Astrocyte (in vitro differentiated cells and primary cell): ENCODE measurements around the gene PPP2R3A. TPM values are rescaled to one million over a fixed set of nuclear protein-coding genes. Genes with fewer than 3 reads are reported as not detected.

ENCODE experiments used
- DNase-seq: peaks from one replicate; pipeline ENCODE4 v3.0.0-alpha.2; 2010; ENCODE audit warnings: low read depth
- FAIRE-seq: peaks from 2 replicates; lab custom pipeline; 2011; peaks lifted over from hg19 to GRCh38; lab: Jason Lieb, UNC
- H2AFZ ChIP-seq: 2 replicates; pipeline ENCODE4 v1.6.0; 2012; ENCODE audit warnings: low read depth, low read length, inconsistent platforms
- H3K27ac ChIP-seq: 2 replicates; pipeline ENCODE4 v1.5.1; 2011; ENCODE audit warnings: low read depth, low read length, inconsistent platforms
- H3K27me3 ChIP-seq: 2 replicates; pipeline ENCODE4 v1.6.0; 2011; ENCODE audit warnings: low read length, inconsistent platforms; ENCODE audit not compliant: insufficient read depth
- H3K36me3 ChIP-seq: 2 replicates; pipeline ENCODE4 v1.5.1; 2011; ENCODE audit warnings: low read length, inconsistent platforms; ENCODE audit not compliant: insufficient read depth
- H3K4me1 ChIP-seq: 2 replicates; pipeline ENCODE4 v1.5.1; 2011; ENCODE audit warnings: low read length, inconsistent platforms; ENCODE audit not compliant: insufficient read depth
- H3K4me2 ChIP-seq: 2 replicates; pipeline ENCODE4 v1.6.0; 2012; ENCODE audit warnings: low read length, inconsistent platforms
- H3K4me3 ChIP-seq: 2 replicates; pipeline ENCODE4 v1.5.1; 2011; ENCODE audit warnings: low read depth, mild to moderate bottlenecking, low read length, inconsistent platforms; ENCODE audit not compliant: insufficient read depth
- H3K79me2 ChIP-seq: 2 replicates; pipeline ENCODE4 v1.6.0; 2012; ENCODE audit warnings: mild to moderate bottlenecking, low read length, inconsistent platforms; ENCODE audit not compliant: insufficient read depth
- H3K9ac ChIP-seq: 2 replicates; pipeline ENCODE4 v1.6.0; 2012; ENCODE audit warnings: mild to moderate bottlenecking, low read length, inconsistent platforms
- H3K9me3 ChIP-seq: 2 replicates; pipeline ENCODE4 v1.5.1; 2012; ENCODE audit warnings: low read depth, mild to moderate bottlenecking, low read length, inconsistent platforms; ENCODE audit not compliant: insufficient read depth
- H4K20me1 ChIP-seq: 2 replicates; pipeline ENCODE4 v1.6.0; 2012; ENCODE audit warnings: low read length, inconsistent platforms; ENCODE audit not compliant: insufficient read depth
- H3K27ac Mint-ChIP-seq: one replicate; pipeline ENCODE4 v1.8.0; 2021; ENCODE audit warnings: mild to moderate bottlenecking, mixed read lengths; ENCODE audit not compliant: unreplicated experiment
- H3K27me3 Mint-ChIP-seq: one replicate; pipeline ENCODE4 v1.8.0; 2021; ENCODE audit warnings: low read depth, mixed read lengths; ENCODE audit not compliant: unreplicated experiment
- H3K36me3 Mint-ChIP-seq: one replicate; pipeline ENCODE4 v1.8.0; 2021; ENCODE audit warnings: low read depth, mixed read lengths; ENCODE audit not compliant: unreplicated experiment
- H3K4me1 Mint-ChIP-seq: one replicate; pipeline ENCODE4 v1.8.0; 2021; ENCODE audit warnings: low read depth, mixed read lengths; ENCODE audit not compliant: unreplicated experiment
- H3K4me3 Mint-ChIP-seq: one replicate; pipeline ENCODE4 v1.8.0; 2021; ENCODE audit warnings: mild to moderate bottlenecking, moderate library complexity, mixed read lengths; ENCODE audit not compliant: unreplicated experiment
- H3K9me3 Mint-ChIP-seq: one replicate; pipeline ENCODE4 v1.8.0; 2021; ENCODE audit warnings: mild to moderate bottlenecking, mixed read lengths; ENCODE audit not compliant: unreplicated experiment
- CTCF ChIP-seq: IDR thresholded peaks from 2 replicates; pipeline ENCODE4 v1.5.1; 2011; ENCODE audit warnings: low read depth, mild to moderate bottlenecking, inconsistent platforms, low read length, moderate library complexity; ENCODE audit not compliant: insufficient read depth
- EZH2 ChIP-seq: IDR thresholded peaks from 2 replicates; pipeline ENCODE4 v1.6.1; 2012; ENCODE audit warnings: mild to moderate bottlenecking, low read length, inconsistent platforms; ENCODE audit not compliant: insufficient read depth
- total RNA-seq: library from RNA; stranded (reverse); gene quantifications from 2 replicates; pipeline ENCODE4 v1.2.1, GENCODE V29; 2021

The PPP2R3A gene
- total RNA-seq, 1 donor from 2014 or later: 18.7 TPM

GRCh38 chr3:136093771-136094170 lies 128.2 kb downstream of the PPP2R3A start:
- Histone ChIP-seq H4K20me1 (no peaks in the 10 kb centered on the region), H3K4me3 (no peak overlapping the region), H3K36me3 (peaks cover 6% of the 10 kb centered on the region), H3K9me3 (no peaks in the 10 kb centered on the region), H3K9ac (no peak overlapping the region), H2AFZ (no peak overlapping the region), H3K79me2 (no peaks in the 10 kb centered on the region), H3K4me2 (no peak overlapping the region), H3K4me1 (no peaks in the 10 kb centered on the region), H3K27me3 (no peaks in the 10 kb centered on the region), H3K27ac (no peak overlapping the region)
- Mint-ChIP-seq H3K27me3 (no peaks in the 10 kb centered on the region), H3K27ac (no peak overlapping the region), H3K4me3 (no peak overlapping the region), H3K9me3 (no peaks in the 10 kb centered on the region), H3K4me1 (no peaks in the 10 kb centered on the region), H3K36me3 (peaks cover 7% of the 10 kb centered on the region)
- no peak for TF ChIP-seq CTCF
- no peak for TF ChIP-seq EZH2
- FAIRE-seq (no peak), DNase-seq (no peak)

GRCh38 chr3:136105044-136105443 lies 139.5 kb downstream of the PPP2R3A start:
- Mint-ChIP-seq H3K36me3 (peaks cover 9% of the 10 kb centered on the region), H3K27ac (no peak overlapping the region), H3K9me3 (no peaks in the 10 kb centered on the region), H3K4me1 (peaks cover 4% of the 10 kb centered on the region), H3K4me3 (no peak overlapping the region), H3K27me3 (no peaks in the 10 kb centered on the region)
- Histone ChIP-seq H3K4me1 (no peaks in the 10 kb centered on the region), H2AFZ (no peak overlapping the region), H3K4me3 (no peak overlapping the region), H3K27ac (no peak overlapping the region), H3K4me2 (no peak overlapping the region), H3K9me3 (no peaks in the 10 kb centered on the region), H3K36me3 (peaks cover 11% of the 10 kb centered on the region), H3K79me2 (no peaks in the 10 kb centered on the region), H3K27me3 (no peaks in the 10 kb centered on the region), H4K20me1 (no peaks in the 10 kb centered on the region), H3K9ac (no peak overlapping the region)
- no peak for TF ChIP-seq CTCF
- no peak for TF ChIP-seq EZH2
- no peak for FAIRE-seq
- DNase-seq: no peak

- H3K4me1 ChIP-seq: no peaks in the 10 kb centered on the region
- H2AFZ ChIP-seq: no peak overlapping the region
- no peaks in the 10 kb centered on the region for H3K27me3 ChIP-seq
- no peak overlapping the region for H3K27ac Mint-ChIP-seq
- H3K27me3 Mint-ChIP-seq: no peaks in the 10 kb centered on the region
- peaks cover 9% of the 10 kb centered on the region for H3K36me3 Mint-ChIP-seq
- H3K9me3 Mint-ChIP-seq: no peaks in the 10 kb centered on the region
- no peak for DNase-seq
- no peak overlapping the region for H3K4me3 ChIP-seq
- no peaks in the 10 kb centered on the region for H4K20me1 ChIP-seq
- peaks cover 4% of the 10 kb centered on the region for H3K4me1 Mint-ChIP-seq
- H3K36me3 ChIP-seq: peaks cover 11% of the 10 kb centered on the region
- TF ChIP-seq EZH2 (no peak), CTCF (no peak)
- no peak overlapping the region for H3K9ac ChIP-seq
- no peaks in the 10 kb centered on the region for H3K79me2 ChIP-seq
- FAIRE-seq: no peak
- no peak overlapping the region for H3K27ac ChIP-seq
- no peak overlapping the region for H3K4me2 ChIP-seq
- no peaks in the 10 kb centered on the region for H3K9me3 ChIP-seq
- no peak overlapping the region for H3K4me3 Mint-ChIP-seq
These were observed 140.6 kb downstream of the PPP2R3A start for GRCh38 chr3:136106101-136106500.
